Peyer's patch (tissue), 4 donors: ENCODE data around the gene HEATR1. TPM values are rescaled to one million over a fixed set of nuclear protein-coding genes. Genes with fewer than 3 reads are reported as not detected.

ENCODE experiments used
- DNase-seq, 3 donors: peaks; one replicate each; pipeline ENCODE4 v3.0.0-alpha.2; 2017 to 2019
- H3K27ac ChIP-seq, 4 donors: fragments of 200-600 bp; sonication (generic); one replicate each; pipeline ENCODE4 v1.5.1; 2016 to 2019
- H3K27me3 ChIP-seq, 2 donors: fragments of 200-600 bp; sonication (generic); one replicate each; pipeline ENCODE4 v1.5.1; 2019
- H3K36me3 ChIP-seq, 3 donors: fragments of 200-600 bp; sonication (generic); one replicate each; pipeline ENCODE4 v1.5.1; 2016 to 2019
- H3K4me1 ChIP-seq, 4 donors: fragments of 200-600 bp; sonication (generic); one replicate each; pipeline ENCODE4 v1.5.1; 2016 to 2019
- H3K4me3 ChIP-seq, 4 donors: fragments of 200-600 bp; sonication (generic); 1 replicate in 3 of 4; 2 replicates in 1 of 4; pipeline ENCODE4 v1.5.1; 2016 to 2019; ENCODE audit warnings: mild to moderate bottlenecking in 1 of 4
- H3K9me3 ChIP-seq, 4 donors: fragments of 200-600 bp; sonication (generic); one replicate each; pipeline ENCODE4 v1.5.1; 2016 to 2019; ENCODE audit warnings: mild to moderate bottlenecking in 1 of 4
- CTCF ChIP-seq, 6 experiments: fragments of 450-650 bp in 4 of 6; fragments of 200-600 bp in 2 of 6; sonication (generic) in 1 of 6; IDR thresholded peaks; one replicate each; pipeline ENCODE4 v1.5.1; 2017 to 2019; ENCODE audit warnings: antibody characterized with exemption in 6 of 6, mild to moderate bottlenecking in 3 of 6, moderate library complexity in 1 of 6
- POLR2A ChIP-seq, 2 donors: fragments of 450-650 bp; IDR thresholded peaks; one replicate each; pipeline ENCODE4 v1.5.1; 2017; ENCODE audit warnings: antibody characterized with exemption in 2 of 2, mild to moderate bottlenecking in 2 of 2, moderate library complexity in 2 of 2
- total RNA-seq, 4 donors: library from RNA; depleted of rRNA; stranded (reverse); fragments of >200 nt; gene quantifications; one replicate each; pipeline ENCODE4 v1.1.0, GENCODE V29; 2016

Gene HEATR1
- total RNA-seq, 4 donors from 2014 or later, result 12.8 to 21.5 (median 18.1) TPM

- H3K36me3 ChIP-seq, result no peaks in the 10 kb centered on the region
- no peaks in the 10 kb centered on the region for H3K4me1 ChIP-seq
- H3K9me3 ChIP-seq, result no peaks in the 10 kb centered on the region
- H3K27me3 ChIP-seq, result no peaks in the 10 kb centered on the region
- H3K4me3 ChIP-seq, result no peak overlapping the region
- H3K27ac ChIP-seq, result no peak overlapping the region
- DNase-seq, result no peak
- TF ChIP-seq POLR2A (IDR thresholded peaks at IDR 0.05), result no peak
- no peak for TF ChIP-seq CTCF (IDR thresholded peaks at IDR 0.05)
These were observed 34.6 kb upstream of the HEATR1 start for GRCh38 chr1:236638945-236639344.

GRCh38 chr1:236636017-236636416, 31.7 kb upstream of the HEATR1 start:
- Histone ChIP-seq H3K9me3 (no peaks in the 10 kb centered on the region), H3K36me3 (no peaks in the 10 kb centered on the region), H3K4me3 (no peak overlapping the region), H3K4me1 (no peaks in the 10 kb centered on the region), H3K27ac (no peak overlapping the region), H3K27me3 (no peaks in the 10 kb centered on the region)
- no peak for DNase-seq
- TF ChIP-seq POLR2A (IDR thresholded peaks at IDR 0.05) (no peak), CTCF (IDR thresholded peaks at IDR 0.05) (no peak)

GRCh38 chr1:236627727-236628408, 23.6 kb upstream of the HEATR1 start:
- H3K9me3 ChIP-seq, result no peaks in the 10 kb centered on the region
- no peaks in the 10 kb centered on the region for H3K4me1 ChIP-seq
- no peak overlapping the region for H3K4me3 ChIP-seq
- H3K36me3 ChIP-seq, result no peaks in the 10 kb centered on the region
- DNase-seq, result no peak
- TF ChIP-seq CTCF (IDR thresholded peaks at IDR 0.05) (no peak), POLR2A (IDR thresholded peaks at IDR 0.05) (no peak)
- no peaks in the 10 kb centered on the region for H3K27me3 ChIP-seq
- H3K27ac ChIP-seq, result no peak overlapping the region

- Histone ChIP-seq H3K4me3 (no peak overlapping the region), H3K4me1 (no peaks in the 10 kb centered on the region)
- TF ChIP-seq CTCF (IDR thresholded peaks at IDR 0.05), result no peak
- no peak for TF ChIP-seq POLR2A (IDR thresholded peaks at IDR 0.05)
These were observed 19.3 kb upstream of the HEATR1 start for GRCh38 chr1:236623371-236624166.

GRCh38 chr1:236622407-236622806, 18.1 kb upstream of the HEATR1 start:
- H3K27me3 ChIP-seq, result no peaks in the 10 kb centered on the region
- H3K27ac ChIP-seq, result no peak overlapping the region
- H3K36me3 ChIP-seq, result no peaks in the 10 kb centered on the region
- DNase-seq, result no peak
- TF ChIP-seq POLR2A (IDR thresholded peaks at IDR 0.05), result no peak
- TF ChIP-seq CTCF (IDR thresholded peaks at IDR 0.05), result no peak
- peaks cover 0 to 3% (median 0%) of the 10 kb centered on the region in 4 donors for H3K9me3 ChIP-seq
- no peaks in the 10 kb centered on the region for H3K4me1 ChIP-seq
- no peak overlapping the region for H3K4me3 ChIP-seq

More at GRCh38 chr1:236623371-236624166, 19.3 kb upstream of the HEATR1 start:
- Histone ChIP-seq H3K27ac (no peak overlapping the region), H3K9me3 (peaks cover 0 to 3% (median 0%) of the 10 kb centered on the region in 4 donors), H3K36me3 (no peaks in the 10 kb centered on the region), H3K27me3 (no peaks in the 10 kb centered on the region)
- no peak for DNase-seq
